Activated CD4-positive, alpha-beta T cell treated with anti-CD3 and anti-CD28 coated beads for 4 hours (primary cell): ENCODE data around the gene CCHCR1.
"Not testable (repeated sequence)": the region's sequence is repeated elsewhere in the genome, so short reads cannot be mapped to it uniquely, and the experiment has no call there.

ENCODE experiments used
- DNase-seq, 2 donors: peaks; one replicate each; pipeline ENCODE4 v3.0.0-alpha.2; 2020

Gene CCHCR1, protein sequence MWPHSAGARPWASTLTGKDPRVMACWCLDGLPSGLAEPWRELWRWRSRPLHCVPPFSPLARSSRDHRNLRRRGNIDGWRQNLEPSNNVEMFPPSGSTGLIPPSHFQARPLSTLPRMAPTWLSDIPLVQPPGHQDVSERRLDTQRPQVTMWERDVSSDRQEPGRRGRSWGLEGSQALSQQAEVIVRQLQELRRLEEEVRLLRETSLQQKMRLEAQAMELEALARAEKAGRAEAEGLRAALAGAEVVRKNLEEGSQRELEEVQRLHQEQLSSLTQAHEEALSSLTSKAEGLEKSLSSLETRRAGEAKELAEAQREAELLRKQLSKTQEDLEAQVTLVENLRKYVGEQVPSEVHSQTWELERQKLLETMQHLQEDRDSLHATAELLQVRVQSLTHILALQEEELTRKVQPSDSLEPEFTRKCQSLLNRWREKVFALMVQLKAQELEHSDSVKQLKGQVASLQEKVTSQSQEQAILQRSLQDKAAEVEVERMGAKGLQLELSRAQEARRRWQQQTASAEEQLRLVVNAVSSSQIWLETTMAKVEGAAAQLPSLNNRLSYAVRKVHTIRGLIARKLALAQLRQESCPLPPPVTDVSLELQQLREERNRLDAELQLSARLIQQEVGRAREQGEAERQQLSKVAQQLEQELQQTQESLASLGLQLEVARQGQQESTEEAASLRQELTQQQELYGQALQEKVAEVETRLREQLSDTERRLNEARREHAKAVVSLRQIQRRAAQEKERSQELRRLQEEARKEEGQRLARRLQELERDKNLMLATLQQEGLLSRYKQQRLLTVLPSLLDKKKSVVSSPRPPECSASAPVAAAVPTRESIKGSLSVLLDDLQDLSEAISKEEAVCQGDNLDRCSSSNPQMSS

DNA sequence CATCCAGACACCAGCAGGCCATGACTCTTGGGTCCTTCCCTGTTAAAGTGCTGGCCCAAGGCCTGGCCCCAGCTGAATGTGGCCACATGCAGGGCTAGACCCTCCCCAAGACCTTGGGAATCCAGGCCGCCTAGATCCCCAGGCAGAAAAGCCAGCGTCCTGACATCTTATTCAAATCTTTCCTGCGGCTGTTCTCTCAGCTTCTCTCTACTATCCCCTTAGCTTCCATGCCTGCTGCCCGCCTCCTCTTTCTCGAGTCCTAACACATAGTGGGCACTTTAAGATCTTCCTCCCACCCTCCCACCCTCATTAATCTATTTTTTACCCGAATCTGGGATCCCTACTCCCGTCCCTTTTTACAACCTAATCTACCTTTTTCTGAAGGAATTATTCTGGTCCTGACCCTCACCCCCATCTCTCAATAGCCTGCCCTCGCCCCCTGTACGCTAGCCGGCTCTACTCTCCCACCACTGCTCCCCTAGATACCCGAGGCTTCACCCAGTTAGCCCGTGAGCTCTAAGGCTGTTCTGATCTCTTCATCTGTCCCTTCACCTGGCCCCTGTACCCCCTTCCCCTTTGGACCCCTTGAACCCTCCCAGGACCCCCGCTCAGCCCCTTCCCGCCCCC is at the start of gene CCHCR1:
TSS of gene CCHCR1 (minus strand) at position 290 of the 627 bp plus-strand sequence. CDS start at position 88, 202 bp downstream.
- no peak for DNase-seq

GRCh38 chr6:31205638-31206037 is 48.0 kb upstream of the CCHCR1 start:
- DNase-seq = no peak

DNA sequence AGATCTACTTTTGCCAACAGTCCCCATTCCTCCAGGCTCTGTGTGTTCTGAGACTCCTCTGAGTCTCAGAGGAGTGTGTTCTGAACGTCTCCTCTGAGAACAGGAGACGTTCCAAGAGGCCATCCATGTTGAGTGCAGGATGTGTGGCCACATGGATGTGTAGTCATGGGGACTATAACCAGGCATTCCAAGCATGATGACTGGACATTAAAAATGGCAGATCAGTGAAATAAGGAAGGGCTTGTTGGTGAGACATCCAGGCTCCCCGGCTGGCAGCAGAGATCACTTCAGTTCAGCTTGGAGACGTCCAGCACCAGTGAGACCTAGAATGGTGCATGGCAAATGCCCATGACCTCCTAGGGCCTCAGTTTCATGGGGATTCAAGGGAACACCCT is 47.1 kb upstream of the CCHCR1 start:
- no peak for DNase-seq

- peak; percentile 63 to 75 for DNase-seq
Measured at GRCh38 chr6:31203345-31203979, 45.9 kb upstream of the CCHCR1 start.

- DNase-seq = peak; percentile 8 to 16
Measured at GRCh38 chr6:31202259-31203166, 44.9 kb upstream of the CCHCR1 start.

DNA sequence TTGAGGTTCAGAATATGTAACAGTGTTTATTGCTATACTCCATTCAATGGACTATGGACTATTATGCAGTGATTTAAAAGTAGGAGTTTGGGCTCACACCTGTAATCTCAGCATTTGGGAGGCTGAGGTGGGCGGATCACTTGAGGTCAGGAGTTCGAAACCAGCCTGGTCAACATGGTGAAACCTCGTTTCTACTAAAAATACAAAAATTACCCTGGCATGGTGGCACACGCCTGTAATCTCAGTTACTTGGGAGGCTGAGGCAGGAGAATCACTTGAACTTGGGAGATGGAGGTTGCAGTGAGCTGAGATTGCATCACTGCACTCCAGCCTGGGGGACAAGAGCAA is 41.5 kb upstream of the CCHCR1 start:
- DNase-seq = not testable (repeated sequence)

DNA sequence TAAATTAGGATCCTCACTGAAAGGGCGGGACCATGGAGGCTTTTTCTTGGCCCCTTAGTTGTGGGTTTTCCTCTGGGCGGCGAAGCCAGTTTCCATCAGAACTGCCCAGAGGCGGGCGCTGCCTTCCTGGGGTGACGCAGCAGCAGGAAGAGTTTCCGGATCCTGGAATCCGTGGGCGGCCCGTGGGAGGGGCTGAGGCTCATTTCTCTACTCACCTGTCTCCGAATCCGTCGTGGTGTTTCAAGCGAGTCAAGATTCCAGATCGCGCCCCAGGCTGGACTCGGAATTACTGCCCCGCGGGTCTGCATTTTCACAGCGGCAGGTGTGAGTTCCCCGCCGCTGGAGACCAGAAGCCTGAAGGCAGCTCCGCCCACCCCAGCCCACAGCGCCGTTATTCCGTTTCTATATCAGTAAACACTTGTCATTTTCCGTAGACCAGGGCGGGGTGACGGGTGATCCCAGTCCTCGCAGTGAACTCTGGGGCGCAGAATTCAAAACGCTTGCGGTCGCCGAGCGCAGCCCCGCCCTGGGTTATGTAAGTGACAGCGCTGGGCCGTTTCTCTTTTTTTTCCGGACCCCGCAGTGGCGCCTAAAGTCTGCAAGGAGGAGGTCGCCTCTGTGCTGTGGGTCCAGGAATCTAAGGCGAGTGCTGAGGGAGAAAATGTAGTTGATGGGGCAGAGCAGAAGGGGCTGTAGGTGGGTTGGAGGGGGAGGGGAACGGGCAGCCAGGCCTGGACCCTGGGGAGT is 40.1 kb upstream of the CCHCR1 start:
- peak; percentile 91 to 93 for DNase-seq

GRCh38 chr6:31196251-31197022 is 38.8 kb upstream of the CCHCR1 start:
- not testable (repeated sequence) for DNase-seq

GRCh38 chr6:31195308-31195979 is 37.8 kb upstream of the CCHCR1 start:
- not testable (repeated sequence) for DNase-seq

DNA sequence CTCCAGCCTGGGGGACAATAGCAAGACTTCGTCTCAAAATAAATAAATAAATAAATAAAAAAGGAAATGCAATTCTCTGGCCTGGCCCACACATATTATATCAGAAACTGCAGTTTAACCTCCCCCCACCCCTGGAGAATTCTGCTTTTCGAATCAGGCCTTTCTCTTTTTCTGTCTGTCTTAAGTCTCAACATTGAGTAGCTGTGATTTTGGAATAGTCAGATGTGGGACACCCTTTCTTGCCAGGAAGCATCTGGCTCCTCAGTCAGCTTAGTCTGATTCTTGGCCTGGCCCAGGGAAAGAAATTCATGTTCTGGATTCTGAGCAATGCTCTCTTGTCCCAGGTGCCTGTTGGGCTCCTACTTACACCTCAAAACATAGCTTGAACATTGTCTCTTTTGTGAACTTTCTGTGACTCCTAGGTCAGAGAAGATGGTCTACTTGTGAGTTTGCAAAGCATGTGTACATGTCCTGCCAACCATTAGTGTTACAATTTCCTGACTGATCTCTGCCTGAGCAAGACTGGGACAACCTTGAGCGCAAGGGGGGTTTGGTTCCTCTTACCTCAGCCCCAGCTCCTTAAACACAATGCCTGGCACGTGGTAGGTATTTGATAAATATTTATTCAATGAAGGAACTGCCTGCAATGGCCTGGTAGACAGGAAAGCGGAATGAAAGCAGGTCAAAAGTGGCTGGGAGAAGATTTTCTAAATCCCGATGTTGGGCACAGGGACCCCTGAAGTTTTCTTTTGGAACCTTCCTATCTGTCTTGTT is 36.6 kb upstream of the CCHCR1 start:
- DNase-seq = no peak

GRCh38 chr6:31193206-31193605 is 35.6 kb upstream of the CCHCR1 start:
- no peak for DNase-seq

DNA sequence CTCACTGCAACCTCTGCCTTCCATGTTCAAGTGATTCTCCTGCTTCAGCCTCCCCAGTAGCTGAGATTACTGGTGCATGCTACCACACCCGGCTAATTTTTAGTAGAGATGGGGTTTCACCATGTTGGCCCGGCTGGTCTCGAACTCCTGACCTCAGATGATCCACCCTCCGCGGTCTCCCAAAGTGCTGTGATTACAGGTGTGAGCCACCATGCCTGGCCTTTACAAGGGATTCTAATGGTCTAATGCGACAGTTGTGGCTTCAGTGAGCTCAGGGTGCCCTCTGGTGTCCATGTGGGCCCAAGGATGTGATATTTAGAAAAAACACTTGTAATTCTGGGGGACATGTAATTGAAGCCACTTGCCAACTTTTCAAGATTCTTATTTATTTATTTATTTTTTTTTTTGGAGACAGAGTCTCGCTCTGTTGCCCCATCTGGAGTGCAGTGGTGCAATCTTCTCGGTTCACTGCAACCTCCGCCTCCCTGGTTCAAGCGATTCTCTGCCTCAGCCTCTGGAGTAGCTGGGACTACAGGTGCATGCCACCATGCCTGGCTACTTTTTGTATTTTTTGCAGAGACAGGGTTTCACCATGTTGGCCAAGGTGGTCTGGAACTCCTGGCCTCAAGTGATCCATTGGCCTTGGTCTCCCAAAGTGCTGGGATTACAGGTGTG is 35.0 kb upstream of the CCHCR1 start:
- DNase-seq = peak; percentile 42 to 53

- DNase-seq = no peak
Measured at GRCh38 chr6:31190488-31190887, 32.9 kb upstream of the CCHCR1 start.

GRCh38 chr6:31189223-31189622 is 31.6 kb upstream of the CCHCR1 start:
- not testable (repeated sequence) for DNase-seq

- no peak for DNase-seq
Measured at GRCh38 chr6:31187780-31188194, 30.2 kb upstream of the CCHCR1 start.

- DNase-seq = no peak
Measured at GRCh38 chr6:31186052-31186734, 28.6 kb upstream of the CCHCR1 start.

- DNase-seq = not testable (repeated sequence)
Measured at GRCh38 chr6:31185695-31186051, 28.1 kb upstream of the CCHCR1 start.

DNA sequence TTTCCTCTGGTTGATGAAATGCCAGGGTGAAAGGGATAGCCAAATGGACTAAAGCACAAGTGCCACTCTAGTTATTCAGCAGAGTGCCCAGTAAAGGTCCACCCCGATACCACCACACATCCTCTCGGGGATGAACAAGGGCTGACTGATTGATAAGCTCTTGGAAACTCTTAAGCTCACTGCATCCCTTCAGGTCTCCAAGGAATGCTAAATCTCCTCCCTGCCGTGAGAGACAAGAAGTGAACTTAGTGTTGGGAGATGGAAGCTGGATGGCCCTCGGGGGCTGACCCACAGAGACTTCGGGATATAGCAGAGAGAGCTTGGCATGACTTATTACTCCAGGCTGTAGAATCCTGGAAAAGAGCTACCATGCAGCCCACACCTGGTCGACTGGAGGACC is 26.3 kb upstream of the CCHCR1 start:
- DNase-seq = not testable (repeated sequence)
